Gastrocnemius medialis (tissue), 4 donors: ENCODE data around the gene LRFN2. TPM values are rescaled to one million over a fixed set of nuclear protein-coding genes. Genes with fewer than 3 reads are reported as not detected.

Experiments
- ATAC-seq, 2 donors: fragments of 150-250 bp; one replicate each; pipeline ENCODE4 v1.9.1; 2016
- DNase-seq, 2 donors: peaks; one replicate each; pipeline ENCODE4 v3.0.0-alpha.2; 2019
- H3K27ac ChIP-seq, 4 donors: fragments of 200-600 bp; sonication (generic); 1 replicate in 1 of 4; 2 replicates in 3 of 4; pipeline ENCODE4 v1.5.1; 2016 to 2018; ENCODE audit warnings: mild to moderate bottlenecking in 2 of 4, moderate library complexity in 1 of 4
- H3K27me3 ChIP-seq, 3 donors: fragments of 200-600 bp; sonication (generic) in 2 of 3; 1 replicate in 1 of 3; 2 replicates in 2 of 3; pipeline versions ENCODE4 v1.5.1 to v1.6.0; 2016 to 2019; ENCODE audit warnings: mild to moderate bottlenecking in 1 of 3, moderate library complexity in 1 of 3
- H3K36me3 ChIP-seq, 2 donors: fragments of 200-600 bp; sonication (generic) in 1 of 2; one replicate each; pipeline ENCODE4 v1.5.1; 2017 to 2018
- H3K4me1 ChIP-seq, 2 donors: fragments of 200-600 bp; sonication (generic) in 1 of 2; one replicate each; pipeline ENCODE4 v1.5.1; 2016 to 2017; ENCODE audit warnings: mild to moderate bottlenecking in 2 of 2
- H3K4me3 ChIP-seq, 4 donors: fragments of 200-600 bp; sonication (generic) in 3 of 4; 1 replicate in 1 of 4; 2 replicates in 3 of 4; pipeline ENCODE4 v1.5.1; 2016 to 2019; ENCODE audit warnings: mild to moderate bottlenecking in 2 of 4
- H3K9me3 ChIP-seq, 3 donors: fragments of 200-600 bp; sonication (generic) in 2 of 3; 1 replicate in 1 of 3; 2 replicates in 2 of 3; pipeline ENCODE4 v1.5.1; 2016 to 2019
- POLR2A ChIP-seq, 2 donors: fragments of 450-650 bp; IDR thresholded peaks; one replicate each; pipeline ENCODE4 v1.6.1; 2017; ENCODE audit warnings: antibody characterized with exemption in 2 of 2, mild to moderate bottlenecking in 2 of 2, moderate library complexity in 2 of 2
- in situ Hi-C, 4 donors: fragments of 200-750 bp; cut with MboI; loops; one replicate each; pipeline versions ENCODE4 v1.15.0 to v1.8.0; 2017; ENCODE audit warnings: low sequenced_read_pairs in 4 of 4
- intact Hi-C: fragments of 100-400 bp; cut with DNase I; formaldehyde crosslinking; loops from one replicate; pipeline ENCODE4 v1.15.1; 2023; ENCODE audit warnings: low total_unique reads
- total RNA-seq, 4 donors: library from RNA; depleted of rRNA; stranded (reverse); fragments of >200 nt; gene quantifications; one replicate each; pipeline versions ENCODE4 v1.1.0 to v1.2.3, GENCODE V29; 2016
- TF ChIP-seq, protein P1 (sequence below), 5 experiments: fragments of 450-650 bp in 3 of 5; fragments of 200-600 bp in 2 of 5; sonication (generic) in 2 of 5; IDR thresholded peaks in 4 of 5; conservative IDR thresholded peaks in 1 of 5; 1 replicate in 4 of 5; 2 replicates in 1 of 5; pipeline ENCODE4 v1.5.1; 2016 to 2019; ENCODE audit warnings: antibody characterized with exemption in 5 of 5, mild to moderate bottlenecking in 3 of 5, moderate library complexity in 3 of 5

The LRFN2 gene
- total RNA-seq, 4 donors from 2014 or later, result not detected

DNA sequence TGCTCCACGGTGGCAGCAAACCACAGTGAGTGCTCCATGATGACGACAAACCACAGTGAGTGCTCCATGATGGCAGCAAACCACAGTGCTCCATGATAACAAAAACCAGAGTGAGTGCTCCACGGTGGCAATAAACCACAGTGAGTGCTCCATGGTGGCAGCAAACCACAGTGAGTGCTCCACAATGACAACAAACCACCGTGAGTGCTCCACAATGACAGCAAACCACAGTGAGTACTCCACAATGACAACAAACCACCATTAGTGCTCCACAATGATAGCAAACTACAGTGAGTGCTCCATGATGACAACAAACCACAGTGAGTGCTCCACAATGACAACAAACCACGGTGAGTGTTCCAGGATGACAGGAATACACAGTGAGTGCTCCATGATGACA is 36.0 kb upstream of the LRFN2 start:
- DNase-seq (no peak), ATAC-seq (no peak)
- in situ Hi-C loops, result no loop called here
- H3K9me3 ChIP-seq, result no peaks in the 10 kb centered on the region
- H3K36me3 ChIP-seq, result no peaks in the 10 kb centered on the region
- H3K27ac ChIP-seq, result no peak overlapping the region
- H3K4me1 ChIP-seq, result no peaks in the 10 kb centered on the region
- intact Hi-C loops, result no loop called here
- no peak overlapping the region for H3K4me3 ChIP-seq
- TF ChIP-seq, protein P1, sequence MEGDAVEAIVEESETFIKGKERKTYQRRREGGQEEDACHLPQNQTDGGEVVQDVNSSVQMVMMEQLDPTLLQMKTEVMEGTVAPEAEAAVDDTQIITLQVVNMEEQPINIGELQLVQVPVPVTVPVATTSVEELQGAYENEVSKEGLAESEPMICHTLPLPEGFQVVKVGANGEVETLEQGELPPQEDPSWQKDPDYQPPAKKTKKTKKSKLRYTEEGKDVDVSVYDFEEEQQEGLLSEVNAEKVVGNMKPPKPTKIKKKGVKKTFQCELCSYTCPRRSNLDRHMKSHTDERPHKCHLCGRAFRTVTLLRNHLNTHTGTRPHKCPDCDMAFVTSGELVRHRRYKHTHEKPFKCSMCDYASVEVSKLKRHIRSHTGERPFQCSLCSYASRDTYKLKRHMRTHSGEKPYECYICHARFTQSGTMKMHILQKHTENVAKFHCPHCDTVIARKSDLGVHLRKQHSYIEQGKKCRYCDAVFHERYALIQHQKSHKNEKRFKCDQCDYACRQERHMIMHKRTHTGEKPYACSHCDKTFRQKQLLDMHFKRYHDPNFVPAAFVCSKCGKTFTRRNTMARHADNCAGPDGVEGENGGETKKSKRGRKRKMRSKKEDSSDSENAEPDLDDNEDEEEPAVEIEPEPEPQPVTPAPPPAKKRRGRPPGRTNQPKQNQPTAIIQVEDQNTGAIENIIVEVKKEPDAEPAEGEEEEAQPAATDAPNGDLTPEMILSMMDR (IDR thresholded peaks at IDR 0.05 in 4 of 5, conservative IDR thresholded peaks at IDR 0.05 in 1 of 5), result no peak
- no peaks in the 10 kb centered on the region for H3K27me3 ChIP-seq

DNA sequence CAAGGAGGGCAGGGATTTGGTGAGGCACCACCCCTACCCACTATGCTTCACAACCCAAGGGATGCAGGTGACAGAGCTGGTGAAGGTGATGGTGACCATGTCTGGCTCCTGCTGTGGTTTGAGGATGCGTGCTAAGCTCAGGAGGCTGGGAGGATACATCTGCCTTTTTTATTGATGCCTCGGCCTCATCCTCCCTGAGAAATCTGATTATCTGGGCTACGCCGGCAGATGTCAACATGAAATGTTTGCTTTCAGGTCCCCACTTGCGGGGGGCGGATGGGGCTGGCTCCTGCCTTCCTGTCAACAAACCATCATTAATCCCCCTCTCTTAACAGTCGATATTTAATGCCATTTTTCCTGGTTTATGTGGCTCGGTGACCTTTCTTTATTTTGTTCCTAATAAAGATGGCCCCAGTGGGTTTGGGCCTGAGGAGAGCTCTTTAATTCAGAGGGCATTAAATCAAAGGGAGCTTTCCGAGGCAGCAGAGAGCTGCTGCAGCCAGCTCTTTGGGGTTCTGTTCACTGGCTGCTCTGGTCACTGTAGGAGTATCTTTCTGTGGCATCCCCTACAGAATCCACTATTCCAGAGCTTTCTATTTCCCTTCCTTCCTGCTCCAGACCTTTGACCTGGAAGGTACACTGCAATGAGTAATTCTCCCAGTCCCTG is 33.5 kb upstream of the LRFN2 start:
- H3K36me3 ChIP-seq, result no peaks in the 10 kb centered on the region
- in situ Hi-C loops, result no loop called here
- no peak for ATAC-seq
- H3K9me3 ChIP-seq, result no peaks in the 10 kb centered on the region
- intact Hi-C loops, result no loop called here
- H3K4me3 ChIP-seq, result no peak overlapping the region
- H3K4me1 ChIP-seq, result no peaks in the 10 kb centered on the region
- H3K27ac ChIP-seq, result no peak overlapping the region
- DNase-seq, result no peak
- no peaks in the 10 kb centered on the region for H3K27me3 ChIP-seq
- TF ChIP-seq, protein P1 (IDR thresholded peaks at IDR 0.05 in 4 of 5, conservative IDR thresholded peaks at IDR 0.05 in 1 of 5), result no peak
- no peak for TF ChIP-seq POLR2A (IDR thresholded peaks at IDR 0.05)

DNA sequence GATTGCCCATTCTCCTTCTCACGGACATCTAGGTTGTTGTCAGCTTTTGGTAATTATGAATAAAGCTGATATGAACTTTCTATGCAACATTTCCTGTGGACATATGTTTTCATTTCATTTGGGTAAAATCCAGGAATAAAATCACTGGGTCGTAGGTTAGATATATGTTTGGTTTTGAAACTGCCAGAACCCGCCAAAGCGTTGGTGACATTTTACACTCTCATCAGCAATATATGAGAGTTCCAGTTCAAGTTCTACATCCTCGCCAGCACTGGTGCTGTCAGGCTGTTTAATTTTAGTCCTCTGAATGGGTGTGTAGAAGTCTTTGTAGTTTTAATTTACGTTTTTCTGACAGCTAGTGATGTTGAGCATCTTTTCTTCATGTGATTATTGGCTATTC is 27.5 kb upstream of the LRFN2 start:
- ATAC-seq (no peak), DNase-seq (no peak)
- no peaks in the 10 kb centered on the region for H3K9me3 ChIP-seq
- H3K36me3 ChIP-seq, result no peaks in the 10 kb centered on the region
- H3K4me3 ChIP-seq, result no peak overlapping the region
- TF ChIP-seq, protein P1 (IDR thresholded peaks at IDR 0.05 in 4 of 5, conservative IDR thresholded peaks at IDR 0.05 in 1 of 5), result no peak
- TF ChIP-seq POLR2A (IDR thresholded peaks at IDR 0.05), result no peak
- no peak overlapping the region for H3K27ac ChIP-seq
- intact Hi-C loops, result no loop called here
- peaks cover 21 to 33% of the 10 kb centered on the region in 2 donors for H3K4me1 ChIP-seq
- in situ Hi-C loops, result no loop called here
- H3K27me3 ChIP-seq, result no peaks in the 10 kb centered on the region

DNA sequence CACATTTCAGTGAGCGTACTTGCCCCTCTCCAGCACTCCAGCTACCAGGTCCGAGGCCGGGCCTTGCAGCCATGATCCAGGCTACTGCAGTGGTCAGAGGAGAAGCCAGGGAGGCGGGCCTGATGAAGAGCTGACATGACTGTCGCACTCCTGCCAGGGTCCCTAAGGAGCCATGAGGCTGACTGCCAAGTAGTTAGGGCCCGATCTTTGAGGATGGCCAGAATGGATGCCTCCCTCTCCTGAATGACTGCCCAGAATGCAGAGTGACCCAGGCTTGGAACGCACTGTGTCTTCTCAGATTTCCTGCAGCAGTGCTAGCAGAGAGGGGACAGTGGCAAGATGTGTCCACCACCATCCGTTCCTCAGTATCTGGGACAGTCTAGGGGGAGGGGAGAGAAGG is 24.7 kb upstream of the LRFN2 start:
- in situ Hi-C loops, result no loop called here
- ATAC-seq (peak; percentile 95 to 96), DNase-seq (peak; percentile 74)
- Histone ChIP-seq H3K27ac (peak overlapping the region in 2 of 4 donors; percentile 41 to 75), H3K4me3 (no peak overlapping the region), H3K36me3 (no peaks in the 10 kb centered on the region), H3K4me1 (peaks cover 21 to 37% of the 10 kb centered on the region in 2 donors), H3K9me3 (no peaks in the 10 kb centered on the region), H3K27me3 (no peaks in the 10 kb centered on the region)
- no peak for TF ChIP-seq POLR2A (IDR thresholded peaks at IDR 0.05)
- TF ChIP-seq, protein P1 (IDR thresholded peaks at IDR 0.05 in 4 of 5, conservative IDR thresholded peaks at IDR 0.05 in 1 of 5), result no peak
- intact Hi-C loops, result no loop called here

DNA sequence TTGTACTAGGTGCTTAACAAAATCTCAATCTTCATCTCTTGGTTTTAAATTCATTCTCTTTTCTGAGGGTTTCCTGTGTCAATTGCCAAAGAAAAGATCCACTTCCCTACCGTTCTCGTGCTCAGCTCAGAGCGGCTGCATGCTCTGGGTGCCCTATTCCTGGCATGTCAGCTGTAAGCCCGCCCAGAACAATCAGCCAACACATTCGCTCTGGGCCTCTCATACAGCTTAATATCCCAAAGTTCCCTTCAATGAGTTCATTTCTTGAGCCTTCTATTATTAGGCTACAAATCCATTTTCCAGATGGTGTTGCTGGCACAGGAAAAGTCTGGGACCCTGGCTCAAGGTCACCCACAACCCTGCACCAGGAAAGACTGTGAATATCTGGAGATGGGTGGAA is 24.3 kb upstream of the LRFN2 start:
- no peak for ATAC-seq
- Histone ChIP-seq H3K27me3 (no peaks in the 10 kb centered on the region), H3K36me3 (no peaks in the 10 kb centered on the region), H3K4me3 (no peak overlapping the region), H3K9me3 (no peaks in the 10 kb centered on the region), H3K4me1 (peaks cover 21 to 42% of the 10 kb centered on the region in 2 donors), H3K27ac (peak overlapping the region in 2 of 4 donors; percentile 26 to 75)
- in situ Hi-C loops (no loop called here), intact Hi-C loops (no loop called here)
- DNase-seq, result no peak
- no peak for TF ChIP-seq POLR2A (IDR thresholded peaks at IDR 0.05)
- TF ChIP-seq, protein P1 (IDR thresholded peaks at IDR 0.05 in 4 of 5, conservative IDR thresholded peaks at IDR 0.05 in 1 of 5), result no peak
